Measurements from ENCODE around the gene ITPK1. TPM values are rescaled to one million over a fixed set of nuclear protein-coding genes. Genes with fewer than 3 reads are reported as not detected.

ITPK1 gene
- polyA plus RNA-seq, 2 of the 4 experiments (the other 2 are of a cell fraction) = 46.2 to 47.0 TPM

DNA sequence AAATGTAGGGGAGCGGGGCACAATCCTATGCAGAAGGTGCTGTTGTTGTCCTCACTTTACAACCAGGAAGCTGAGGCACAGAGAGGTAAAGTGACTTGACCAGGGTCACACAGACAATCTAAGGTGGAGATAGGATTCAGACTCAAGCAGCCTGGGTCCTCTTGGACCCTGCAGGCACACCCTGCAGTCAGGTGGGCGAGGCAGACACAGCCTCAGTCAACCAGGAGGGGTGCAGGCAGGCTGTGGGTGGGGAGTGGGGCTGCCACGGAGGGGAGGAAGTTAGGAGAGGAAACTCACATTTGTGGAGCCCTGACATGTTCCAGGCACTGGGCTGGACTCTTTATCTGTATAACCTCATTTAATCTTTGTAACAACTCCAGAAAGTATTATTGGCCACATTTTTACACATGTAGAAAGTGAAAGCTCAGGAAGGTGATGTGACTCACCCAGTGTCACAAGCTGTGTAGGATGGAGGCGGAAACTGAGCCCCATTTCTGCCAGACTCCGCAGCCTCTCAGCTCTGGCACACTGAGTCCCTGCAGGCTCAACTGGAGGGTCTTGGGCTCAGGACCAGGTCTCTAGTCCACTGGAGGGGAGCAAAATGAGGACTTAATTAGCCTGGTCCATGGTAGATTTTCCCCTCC is 217.7 kb downstream of the ITPK1 start:
- Histone ChIP-seq H3K27ac (no peak overlapping the region), H3K4me1 (no peaks in the 10 kb centered on the region), H3K4me2 (no peak overlapping the region), H3K4me3 (no peak overlapping the region), H3K9me3 (peaks cover 17% of the 10 kb centered on the region)
- CTCF ChIA-PET = interaction anchor here (0.9 to 1.0 kb wide), 2 partner anchors 10 to 33 kb away, joined by 3 read pairs; no protein-coding TSS in a partner anchor
- TF ChIP-seq HEYL (CRISPR knock-in tag; IDR thresholded peaks at IDR 0.05) (no peak), ESRRA (IDR thresholded peaks at IDR 0.05; ENCODE audit: borderline replicate concordance, low read length) (no peak), RCOR1 (IDR thresholded peaks at IDR 0.05; ENCODE audit: low read depth, low read length) (no peak), CEBPB (IDR thresholded peaks at IDR 0.05) (no peak), POLR2A (IDR thresholded peaks at IDR 0.05; ENCODE audit: low read length) (no peak), FOXS1 (CRISPR knock-in tag; IDR thresholded peaks at IDR 0.05) (no peak)
- TF ChIP-seq, protein P1, sequence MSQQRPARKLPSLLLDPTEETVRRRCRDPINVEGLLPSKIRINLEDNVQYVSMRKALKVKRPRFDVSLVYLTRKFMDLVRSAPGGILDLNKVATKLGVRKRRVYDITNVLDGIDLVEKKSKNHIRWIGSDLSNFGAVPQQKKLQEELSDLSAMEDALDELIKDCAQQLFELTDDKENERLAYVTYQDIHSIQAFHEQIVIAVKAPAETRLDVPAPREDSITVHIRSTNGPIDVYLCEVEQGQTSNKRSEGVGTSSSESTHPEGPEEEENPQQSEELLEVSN (IDR thresholded peaks at IDR 0.05; ENCODE audit: borderline replicate concordance, low read depth) = no peak
- TF ChIP-seq, protein P2, sequence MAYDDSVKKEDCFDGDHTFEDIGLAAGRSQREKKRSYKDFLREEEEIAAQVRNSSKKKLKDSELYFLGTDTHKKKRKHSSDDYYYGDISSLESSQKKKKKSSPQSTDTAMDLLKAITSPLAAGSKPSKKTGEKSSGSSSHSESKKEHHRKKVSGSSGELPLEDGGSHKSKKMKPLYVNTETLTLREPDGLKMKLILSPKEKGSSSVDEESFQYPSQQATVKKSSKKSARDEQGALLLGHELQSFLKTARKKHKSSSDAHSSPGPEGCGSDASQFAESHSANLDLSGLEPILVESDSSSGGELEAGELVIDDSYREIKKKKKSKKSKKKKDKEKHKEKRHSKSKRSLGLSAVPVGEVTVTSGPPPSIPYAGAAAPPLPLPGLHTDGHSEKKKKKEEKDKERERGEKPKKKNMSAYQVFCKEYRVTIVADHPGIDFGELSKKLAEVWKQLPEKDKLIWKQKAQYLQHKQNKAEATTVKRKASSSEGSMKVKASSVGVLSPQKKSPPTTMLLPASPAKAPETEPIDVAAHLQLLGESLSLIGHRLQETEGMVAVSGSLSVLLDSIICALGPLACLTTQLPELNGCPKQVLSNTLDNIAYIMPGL (CRISPR knock-in tag; IDR thresholded peaks at IDR 0.05; ENCODE audit: borderline replicate concordance) = no peak
- TF ChIP-seq, protein P3, sequence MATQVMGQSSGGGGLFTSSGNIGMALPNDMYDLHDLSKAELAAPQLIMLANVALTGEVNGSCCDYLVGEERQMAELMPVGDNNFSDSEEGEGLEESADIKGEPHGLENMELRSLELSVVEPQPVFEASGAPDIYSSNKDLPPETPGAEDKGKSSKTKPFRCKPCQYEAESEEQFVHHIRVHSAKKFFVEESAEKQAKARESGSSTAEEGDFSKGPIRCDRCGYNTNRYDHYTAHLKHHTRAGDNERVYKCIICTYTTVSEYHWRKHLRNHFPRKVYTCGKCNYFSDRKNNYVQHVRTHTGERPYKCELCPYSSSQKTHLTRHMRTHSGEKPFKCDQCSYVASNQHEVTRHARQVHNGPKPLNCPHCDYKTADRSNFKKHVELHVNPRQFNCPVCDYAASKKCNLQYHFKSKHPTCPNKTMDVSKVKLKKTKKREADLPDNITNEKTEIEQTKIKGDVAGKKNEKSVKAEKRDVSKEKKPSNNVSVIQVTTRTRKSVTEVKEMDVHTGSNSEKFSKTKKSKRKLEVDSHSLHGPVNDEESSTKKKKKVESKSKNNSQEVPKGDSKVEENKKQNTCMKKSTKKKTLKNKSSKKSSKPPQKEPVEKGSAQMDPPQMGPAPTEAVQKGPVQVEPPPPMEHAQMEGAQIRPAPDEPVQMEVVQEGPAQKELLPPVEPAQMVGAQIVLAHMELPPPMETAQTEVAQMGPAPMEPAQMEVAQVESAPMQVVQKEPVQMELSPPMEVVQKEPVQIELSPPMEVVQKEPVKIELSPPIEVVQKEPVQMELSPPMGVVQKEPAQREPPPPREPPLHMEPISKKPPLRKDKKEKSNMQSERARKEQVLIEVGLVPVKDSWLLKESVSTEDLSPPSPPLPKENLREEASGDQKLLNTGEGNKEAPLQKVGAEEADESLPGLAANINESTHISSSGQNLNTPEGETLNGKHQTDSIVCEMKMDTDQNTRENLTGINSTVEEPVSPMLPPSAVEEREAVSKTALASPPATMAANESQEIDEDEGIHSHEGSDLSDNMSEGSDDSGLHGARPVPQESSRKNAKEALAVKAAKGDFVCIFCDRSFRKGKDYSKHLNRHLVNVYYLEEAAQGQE (IDR thresholded peaks at IDR 0.05) = no peak
- WGBS (ENCODE audit: missing lambda C conversion rate) = 37% methylated on average over 5 of the region's 5 CpGs
- ATAC-seq (no peak), FAIRE-seq (no peak), DNase-seq (ENCODE audit: low read depth in 1 of 2, low spot score in 1 of 2) (no peak)
- POLR2A ChIA-PET = no interaction called here

DNA sequence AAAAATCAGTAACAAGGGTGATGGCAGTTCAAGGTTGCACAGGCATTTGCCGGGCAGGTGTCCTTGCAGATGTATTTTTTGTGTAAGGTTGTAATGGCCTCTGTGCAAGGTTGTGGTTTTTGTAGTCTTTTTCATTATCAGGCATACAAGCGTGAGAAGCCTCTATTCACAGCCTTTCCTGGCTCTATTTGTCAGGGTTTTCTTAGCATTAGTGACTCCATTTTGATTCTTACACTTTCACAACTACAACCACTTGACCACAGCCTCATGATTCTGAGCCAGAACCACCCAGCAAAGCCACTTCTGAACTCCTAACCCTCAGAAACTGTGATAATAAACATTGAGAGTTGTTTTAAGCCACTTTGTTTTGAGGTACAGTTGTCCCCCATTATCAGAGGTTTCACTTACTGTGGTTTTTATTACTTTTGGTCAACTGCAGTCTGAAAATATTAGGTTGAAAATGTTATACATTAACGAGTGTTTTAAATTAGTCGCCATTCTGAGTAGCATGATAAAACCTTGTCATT is 220.3 kb downstream of the ITPK1 start:
- DNase-seq (ENCODE audit: low read depth in 1 of 2, low spot score in 1 of 2) = no peak
- WGBS (ENCODE audit: missing lambda C conversion rate) = 4% methylated on average over 4 of the region's 4 CpGs
- FAIRE-seq = no peak
- no peak overlapping the region for H3K27ac ChIP-seq
- no peak overlapping the region for H3K4me2 ChIP-seq
- TF ChIP-seq FOSB (CRISPR knock-in tag; IDR thresholded peaks at IDR 0.05) (no peak), MAZ (IDR thresholded peaks at IDR 0.05; ENCODE audit: borderline replicate concordance, low read depth, low read length) (no peak), EHMT2 (IDR thresholded peaks at IDR 0.05; ENCODE audit: low read depth) (no peak), CBX2 (IDR thresholded peaks at IDR 0.05; ENCODE audit: borderline replicate concordance, low read depth) (no peak), EP300 (IDR thresholded peaks at IDR 0.05) (no peak), JUN (IDR thresholded peaks at IDR 0.05) (no peak), ZFP36 (IDR thresholded peaks at IDR 0.05; ENCODE audit: borderline replicate concordance, partially characterized antibody) (no peak), CEBPB (IDR thresholded peaks at IDR 0.05) (no peak), TFCP2L1 (CRISPR knock-in tag; IDR thresholded peaks at IDR 0.05) (no peak), HOXB13 (CRISPR knock-in tag; IDR thresholded peaks at IDR 0.05; ENCODE audit: low read depth) (no peak), HEYL (CRISPR knock-in tag; IDR thresholded peaks at IDR 0.05) (no peak), PHF8 (IDR thresholded peaks at IDR 0.05; ENCODE audit: borderline replicate concordance, low read depth) (no peak), ESRRA (IDR thresholded peaks at IDR 0.05; ENCODE audit: borderline replicate concordance, low read length) (no peak), TP53 (CRISPR knock-in tag; IDR thresholded peaks at IDR 0.05) (no peak), NPAS2 (CRISPR knock-in tag; IDR thresholded peaks at IDR 0.05; ENCODE audit: borderline replicate concordance) (no peak), FOSL2 (IDR thresholded peaks at IDR 0.05) (no peak), FOSL2 (CRISPR knock-in tag; IDR thresholded peaks at IDR 0.05) (no peak)
- TF ChIP-seq, protein P4, sequence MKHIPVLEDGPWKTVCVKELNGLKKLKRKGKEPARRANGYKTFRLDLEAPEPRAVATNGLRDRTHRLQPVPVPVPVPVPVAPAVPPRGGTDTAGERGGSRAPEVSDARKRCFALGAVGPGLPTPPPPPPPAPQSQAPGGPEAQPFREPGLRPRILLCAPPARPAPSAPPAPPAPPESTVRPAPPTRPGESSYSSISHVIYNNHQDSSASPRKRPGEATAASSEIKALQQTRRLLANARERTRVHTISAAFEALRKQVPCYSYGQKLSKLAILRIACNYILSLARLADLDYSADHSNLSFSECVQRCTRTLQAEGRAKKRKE (CRISPR knock-in tag; IDR thresholded peaks at IDR 0.05; ENCODE audit: low read depth) = no peak
- TF ChIP-seq, protein P5, sequence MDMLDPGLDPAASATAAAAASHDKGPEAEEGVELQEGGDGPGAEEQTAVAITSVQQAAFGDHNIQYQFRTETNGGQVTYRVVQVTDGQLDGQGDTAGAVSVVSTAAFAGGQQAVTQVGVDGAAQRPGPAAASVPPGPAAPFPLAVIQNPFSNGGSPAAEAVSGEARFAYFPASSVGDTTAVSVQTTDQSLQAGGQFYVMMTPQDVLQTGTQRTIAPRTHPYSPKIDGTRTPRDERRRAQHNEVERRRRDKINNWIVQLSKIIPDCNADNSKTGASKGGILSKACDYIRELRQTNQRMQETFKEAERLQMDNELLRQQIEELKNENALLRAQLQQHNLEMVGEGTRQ (IDR thresholded peaks at IDR 0.05) = no peak
- ChIA-PET CTCF (interaction anchor here (1.4 kb wide), 1 partner anchor 218 kb away, joined by 3 read pairs; no protein-coding TSS in a partner anchor), POLR2A (no interaction called here)
- no peak overlapping the region for H3K4me3 ChIP-seq
- no peaks in the 10 kb centered on the region for H3K4me1 ChIP-seq
- ATAC-seq = no peak
- H3K9me3 ChIP-seq = peaks cover 25% of the 10 kb centered on the region
